Measurements from ENCODE around the gene PDE3B.
A peak's percentile ranks its signal among the peaks of the same experiment; 100 is the strongest.
"Not testable (repeated sequence)": the region's sequence is repeated elsewhere in the genome, so short reads cannot be mapped to it uniquely, and the experiment has no call there.

Gene PDE3B

DNA sequence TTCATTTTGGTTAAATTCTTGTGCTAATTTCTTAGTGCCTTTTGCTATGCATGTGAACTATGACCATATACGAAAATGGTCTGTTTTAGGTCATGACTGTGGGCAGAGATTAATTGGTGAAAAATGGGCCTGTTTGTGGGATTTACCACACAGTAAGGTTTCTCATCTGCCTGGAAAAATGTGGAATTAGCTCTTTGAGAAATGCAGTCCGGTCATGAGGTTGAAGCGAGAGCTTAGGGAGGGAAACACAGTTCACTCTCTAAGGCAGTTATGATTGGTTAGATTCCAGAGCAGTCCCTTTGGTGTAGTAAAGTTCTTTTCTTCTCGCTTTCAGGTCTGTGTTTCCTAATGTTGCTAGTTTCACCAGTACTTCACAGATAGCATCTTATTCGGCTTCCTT, 1.2 kb upstream of the PDE3B start:
- no peak for DNase-seq

DNA sequence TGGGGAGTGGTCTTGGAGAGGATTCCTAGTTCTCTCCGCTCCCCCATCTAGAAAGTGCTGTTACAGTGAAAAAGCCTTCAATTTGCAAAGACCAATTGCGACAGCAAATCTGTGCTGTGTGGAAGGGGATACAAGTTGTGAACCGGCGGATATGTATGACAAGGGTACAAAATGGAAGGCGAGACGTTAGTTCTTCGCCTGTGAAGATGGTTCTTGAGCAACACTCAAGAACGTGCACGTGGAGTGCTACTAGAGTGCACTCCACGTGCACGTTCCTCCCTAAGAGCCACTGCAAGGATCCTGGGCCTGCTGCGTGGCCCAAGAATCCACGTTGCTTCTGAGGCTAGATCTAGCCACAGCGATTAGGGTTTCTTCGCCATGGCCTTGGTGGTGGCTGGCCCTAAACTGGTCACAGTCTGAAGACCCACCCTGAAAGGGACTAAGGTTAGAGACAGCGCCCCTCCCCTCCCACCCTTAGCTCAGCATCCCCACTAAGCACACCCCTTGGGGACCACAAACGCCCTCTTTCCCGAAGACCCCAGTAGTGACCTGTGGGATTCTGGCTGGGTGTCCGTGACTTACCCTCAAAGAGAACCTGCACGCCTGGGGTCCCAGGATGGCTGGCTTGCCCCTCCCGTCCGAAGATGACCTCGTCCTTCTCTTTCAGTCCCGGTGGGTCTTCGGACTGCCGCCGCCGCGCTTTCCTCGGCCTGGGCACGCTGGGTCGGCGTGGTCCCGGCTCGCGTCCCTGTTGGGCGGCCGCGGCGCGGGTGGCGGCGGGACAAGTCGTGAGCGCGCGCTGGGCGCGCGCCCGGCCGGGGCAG, 519 bp upstream of the PDE3B start:
- DNase-seq: peak in 1 of 5 experiments; percentile 56

DNA sequence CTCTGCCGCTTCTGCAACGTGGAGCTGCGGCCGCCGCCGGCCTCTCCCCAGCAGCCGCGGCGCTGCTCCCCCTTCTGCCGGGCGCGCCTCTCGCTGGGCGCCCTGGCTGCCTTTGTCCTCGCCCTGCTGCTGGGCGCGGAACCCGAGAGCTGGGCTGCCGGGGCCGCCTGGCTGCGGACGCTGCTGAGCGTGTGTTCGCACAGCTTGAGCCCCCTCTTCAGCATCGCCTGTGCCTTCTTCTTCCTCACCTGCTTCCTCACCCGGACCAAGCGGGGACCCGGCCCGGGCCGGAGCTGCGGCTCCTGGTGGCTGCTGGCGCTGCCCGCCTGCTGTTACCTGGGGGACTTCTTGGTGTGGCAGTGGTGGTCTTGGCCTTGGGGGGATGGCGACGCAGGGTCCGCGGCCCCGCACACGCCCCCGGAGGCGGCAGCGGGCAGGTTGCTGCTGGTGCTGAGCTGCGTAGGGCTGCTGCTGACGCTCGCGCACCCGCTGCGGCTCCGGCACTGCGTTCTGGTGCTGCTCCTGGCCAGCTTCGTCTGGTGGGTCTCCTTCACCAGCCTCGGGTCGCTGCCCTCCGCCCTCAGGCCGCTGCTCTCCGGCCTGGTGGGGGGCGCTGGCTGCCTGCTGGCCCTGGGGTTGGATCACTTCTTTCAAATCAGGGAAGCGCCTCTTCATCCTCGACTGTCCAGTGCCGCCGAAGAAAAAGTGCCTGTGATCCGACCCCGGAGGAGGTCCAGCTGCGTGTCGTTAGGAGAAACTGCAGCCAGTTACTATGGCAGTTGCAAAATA, 816 bp downstream of the PDE3B start:
- DNase-seq: peak; percentile 10 to 70 (median 32)

DNA sequence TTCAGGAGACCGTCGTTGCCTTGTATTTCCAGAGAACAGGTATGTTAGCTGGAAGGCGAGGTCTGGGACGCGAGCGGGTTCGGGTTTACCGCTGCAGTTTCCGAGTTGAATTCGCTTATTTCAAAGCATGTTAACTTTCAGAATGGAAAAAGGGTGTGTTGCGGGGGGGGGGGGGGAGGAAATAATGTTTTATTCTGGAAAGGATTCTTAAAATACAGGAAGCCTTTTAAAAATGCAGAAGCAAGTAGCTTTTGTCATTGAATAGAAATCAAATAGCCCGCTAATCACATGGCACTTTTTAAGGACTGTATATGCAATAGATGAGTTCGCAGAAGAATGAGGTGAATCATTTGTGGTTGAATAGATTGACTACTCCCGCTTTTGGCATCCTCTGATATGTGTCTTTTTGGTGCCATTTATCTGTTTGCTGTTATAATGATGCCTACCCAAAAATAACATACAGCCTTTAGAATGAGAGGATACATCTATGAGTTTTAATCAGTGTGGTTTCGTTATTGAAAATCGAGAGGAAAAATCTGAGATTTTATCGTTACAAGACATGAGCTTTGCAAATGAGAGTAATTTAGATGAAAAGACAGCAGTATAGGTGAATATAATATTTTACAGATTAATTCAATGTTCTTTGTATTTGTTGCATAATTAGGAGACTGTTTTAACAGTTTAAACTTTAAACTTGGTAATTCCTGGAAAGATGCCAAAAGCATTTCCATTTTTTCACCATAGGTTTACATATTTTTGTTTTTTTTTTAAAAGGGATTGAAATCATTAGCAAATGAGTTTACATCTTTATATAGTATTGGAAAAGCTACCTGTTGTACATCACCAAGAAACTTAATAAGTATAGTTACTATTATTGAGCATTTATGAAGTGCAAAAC, 1.7 kb downstream of the PDE3B start:
- DNase-seq: peak in 1 of 5 experiments; percentile 85

DNA sequence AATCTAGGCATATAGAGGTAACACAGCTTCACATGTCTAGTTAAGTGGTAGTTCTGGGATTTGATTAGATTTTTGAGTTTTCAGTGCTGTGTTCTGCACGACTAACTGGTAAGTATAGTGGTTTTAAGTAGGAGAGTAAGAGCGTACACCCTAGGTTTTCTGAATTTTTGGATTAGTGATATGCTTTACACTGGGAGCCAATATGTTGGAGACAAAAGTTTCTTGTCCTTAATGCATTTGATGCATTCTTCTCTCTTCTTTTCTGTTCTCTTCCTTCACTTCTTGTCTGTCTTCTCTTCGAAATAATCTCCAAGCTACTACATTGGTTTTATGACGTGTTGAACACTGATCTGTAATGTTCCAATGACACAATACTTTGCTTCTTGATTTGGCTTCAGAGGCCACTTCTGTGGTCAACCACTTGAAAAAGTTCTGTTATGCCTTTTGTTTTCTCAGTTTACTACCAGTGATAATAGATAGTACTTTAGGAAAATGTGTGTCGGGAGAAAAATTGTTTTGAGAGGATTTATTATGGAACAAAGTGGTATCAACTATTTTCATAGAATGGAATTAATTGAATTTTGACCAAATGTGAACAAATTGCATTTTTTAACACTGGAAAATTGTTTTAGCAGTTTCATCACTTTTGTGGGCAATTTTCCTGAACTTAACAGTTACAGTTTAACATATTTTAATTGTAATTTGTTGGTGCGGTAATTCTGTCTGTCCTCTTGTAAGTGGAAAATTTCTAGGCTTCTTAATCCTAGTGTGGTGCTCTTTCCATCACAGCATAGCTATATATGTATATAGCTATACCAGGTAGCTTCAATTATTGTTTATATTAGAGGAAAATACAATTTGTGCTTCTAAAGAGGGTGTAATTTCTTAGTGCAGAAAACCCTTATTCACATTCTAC, 2.6 kb downstream of the PDE3B start:
- DNase-seq: peak in 1 of 5 experiments; percentile 85

DNA sequence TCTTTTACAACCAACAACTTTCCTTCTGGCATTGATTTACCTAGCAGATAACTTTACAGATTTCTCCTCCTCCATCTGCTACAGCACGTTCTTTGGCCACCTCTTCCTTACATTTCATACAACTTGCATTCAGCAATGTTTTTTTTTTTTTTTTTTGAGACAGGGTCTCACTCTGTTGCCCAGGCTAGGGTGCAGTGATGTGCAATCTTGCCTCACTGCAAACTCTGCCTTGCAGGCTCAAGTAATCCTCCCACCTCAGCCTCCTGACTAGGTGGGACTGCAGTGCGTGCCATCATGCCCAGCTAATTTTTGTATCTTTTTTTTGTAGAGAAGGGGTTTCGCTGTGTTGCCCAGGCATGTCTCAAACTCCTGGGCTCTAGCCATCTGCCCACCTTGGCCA, 6.5 kb downstream of the PDE3B start:
- no peak for DNase-seq

DNA sequence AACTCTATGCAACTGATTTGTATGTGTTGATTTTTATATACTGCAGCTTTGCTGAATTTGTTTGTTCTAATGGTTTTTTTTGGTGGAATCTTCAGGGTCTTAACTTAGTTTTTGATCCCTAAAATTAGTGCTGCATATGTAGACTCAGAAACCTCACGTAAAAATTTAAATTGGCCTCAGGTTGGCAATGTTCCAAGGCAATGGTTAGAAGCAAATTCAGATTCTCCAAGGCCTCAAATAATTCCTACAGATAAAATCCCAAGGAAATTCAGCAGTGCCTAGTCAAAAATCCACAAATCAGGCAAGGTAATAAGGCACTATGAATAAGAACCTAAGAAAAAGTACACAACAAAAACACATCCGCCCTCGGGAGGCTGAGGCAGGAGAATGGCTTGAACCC, 9.5 kb downstream of the PDE3B start:
- DNase-seq: no peak

DNA sequence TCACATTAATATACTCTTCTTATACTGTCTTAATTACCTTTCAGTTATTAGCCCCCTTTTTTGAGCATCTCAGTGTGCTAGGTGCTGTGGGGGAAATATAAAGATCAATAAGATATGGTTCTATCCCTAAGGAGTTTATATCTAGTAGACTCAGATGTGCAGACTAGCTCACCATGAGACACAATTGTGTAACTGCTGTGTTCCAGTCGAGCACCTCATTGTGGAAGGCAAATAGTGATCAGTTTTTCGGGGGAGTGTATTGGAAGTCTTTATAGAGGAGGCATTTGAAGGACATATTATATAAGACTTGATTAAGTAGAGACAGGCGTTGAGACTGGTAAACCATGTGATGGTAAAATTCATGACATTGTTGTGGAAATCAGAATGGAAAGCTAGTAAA, 11.8 kb downstream of the PDE3B start:
- no peak for DNase-seq

DNA sequence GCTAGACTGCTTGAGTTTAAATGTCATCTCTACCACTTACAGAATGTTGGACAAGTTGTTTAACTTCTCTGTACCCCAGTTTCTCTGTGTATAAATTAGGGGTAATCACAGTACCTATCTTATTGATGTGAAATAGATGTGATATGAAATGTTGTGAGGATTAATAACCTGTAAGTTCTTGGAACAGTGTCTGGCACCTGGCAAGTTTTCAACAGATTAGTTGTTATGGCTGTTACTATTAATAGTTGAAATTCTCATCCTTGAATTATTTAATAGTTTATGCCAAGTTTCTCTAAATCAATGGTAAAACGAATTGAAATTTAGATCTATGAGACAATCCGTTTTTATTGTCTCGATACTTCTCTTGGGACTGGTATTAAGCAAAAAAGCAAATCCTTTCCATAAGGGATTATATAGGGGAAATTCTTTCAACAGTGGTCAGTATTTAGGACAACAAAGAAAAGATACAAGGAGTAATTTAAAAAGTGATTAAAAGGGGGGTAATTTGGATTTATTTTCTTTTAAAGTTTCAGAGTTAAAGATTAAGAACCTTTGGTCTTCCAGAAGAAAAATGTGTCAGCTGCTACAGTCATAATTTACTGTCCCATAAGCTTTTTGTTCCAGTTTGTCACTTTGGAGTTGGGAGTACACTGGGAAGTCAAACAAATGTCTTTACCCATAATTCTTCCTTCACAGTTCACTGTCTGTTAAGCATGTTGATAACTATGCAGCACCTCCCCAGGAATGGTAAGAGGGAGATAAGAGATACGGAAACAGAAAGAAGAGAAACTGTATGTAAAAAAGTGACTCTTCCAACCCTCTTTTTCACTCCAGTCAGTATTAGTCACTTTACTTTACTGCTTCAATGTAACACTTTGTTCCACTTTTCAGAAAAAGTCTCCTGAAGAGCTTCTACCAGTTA, 13.2 kb downstream of the PDE3B start:
- no peak for DNase-seq

DNA sequence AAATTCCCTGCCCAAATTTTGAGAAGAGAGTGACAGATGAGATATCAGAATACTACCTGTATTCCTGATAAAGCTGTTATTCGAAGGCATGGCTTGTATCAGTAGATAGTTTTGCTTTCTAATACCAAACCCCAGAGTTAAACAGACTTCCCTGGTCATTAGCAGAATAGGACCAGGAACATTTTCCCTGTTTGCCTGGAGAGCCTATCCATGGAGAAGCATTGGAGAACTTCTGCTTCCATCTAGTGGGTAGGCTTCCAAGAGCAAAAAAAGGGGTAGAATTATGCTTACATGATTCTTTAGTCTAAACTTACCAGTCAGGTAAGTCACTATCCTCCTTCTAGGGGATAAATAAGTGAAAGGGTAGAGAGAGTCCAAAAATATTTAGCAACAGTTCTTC, 14.2 kb downstream of the PDE3B start:
- no peak for DNase-seq

DNA sequence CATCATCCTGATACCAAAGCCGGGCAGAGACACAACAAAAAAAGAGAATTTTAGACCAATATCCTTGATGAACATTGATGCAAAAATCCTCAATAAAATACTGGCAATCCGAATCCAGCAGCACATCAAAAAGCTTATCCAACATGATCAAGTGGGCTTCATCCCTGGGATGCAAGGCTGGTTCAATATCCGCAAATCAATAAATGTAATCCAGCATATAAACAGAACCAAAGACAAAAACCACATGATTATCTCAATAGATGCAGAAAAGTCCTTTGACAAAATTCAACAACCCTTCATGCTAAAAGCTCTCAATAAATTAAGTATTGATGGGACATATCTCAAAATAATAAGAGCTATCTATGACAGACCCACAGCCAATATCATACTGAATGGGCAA, 21.3 kb downstream of the PDE3B start:
- not testable (repeated sequence) for DNase-seq

DNA sequence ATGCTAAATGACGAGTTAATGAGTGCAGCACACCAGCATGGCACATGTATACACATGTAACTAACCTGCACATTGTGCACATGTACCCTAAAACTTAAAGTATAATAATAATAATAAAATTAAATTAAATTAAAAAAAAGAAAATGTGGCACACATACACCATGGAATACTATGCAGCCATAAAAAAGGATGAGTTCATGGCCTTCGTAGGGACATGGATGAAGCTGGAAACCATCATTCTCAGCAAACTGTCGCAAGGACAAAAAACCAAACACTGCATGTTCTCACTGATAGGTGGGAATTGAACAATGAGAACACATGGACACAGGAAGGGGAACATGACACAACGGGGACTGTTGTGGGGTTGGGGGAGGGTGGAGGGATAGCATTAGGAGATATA, 23.7 kb downstream of the PDE3B start:
- DNase-seq: not testable (repeated sequence)

DNA sequence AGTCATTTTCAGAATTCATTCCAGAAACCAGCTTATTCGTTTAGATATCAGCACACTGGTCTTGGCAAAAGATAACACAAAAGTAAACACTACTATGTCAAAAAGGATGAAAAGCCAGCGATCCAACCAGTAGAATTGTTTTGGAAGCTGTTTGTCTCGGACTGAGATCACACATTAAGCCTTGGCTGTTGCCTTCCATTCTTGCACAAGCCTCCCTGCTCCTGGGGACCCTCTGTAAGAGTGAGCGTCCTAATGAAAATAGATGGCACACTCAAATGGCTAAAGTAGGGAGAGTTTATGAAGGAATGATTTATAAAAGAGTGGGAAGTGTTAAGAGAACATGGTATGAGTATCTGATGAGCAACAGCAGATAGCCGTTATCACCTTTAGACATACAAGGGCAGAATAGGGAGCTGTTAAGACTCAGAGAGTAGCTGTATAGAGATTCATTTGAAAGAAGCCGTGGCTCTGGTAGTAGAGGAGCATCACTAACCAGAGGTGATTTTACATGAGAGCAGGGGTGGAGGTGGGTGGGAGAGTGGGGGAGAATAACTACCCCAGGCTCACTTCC, 25.2 kb downstream of the PDE3B start:
- DNase-seq: no peak

DNA sequence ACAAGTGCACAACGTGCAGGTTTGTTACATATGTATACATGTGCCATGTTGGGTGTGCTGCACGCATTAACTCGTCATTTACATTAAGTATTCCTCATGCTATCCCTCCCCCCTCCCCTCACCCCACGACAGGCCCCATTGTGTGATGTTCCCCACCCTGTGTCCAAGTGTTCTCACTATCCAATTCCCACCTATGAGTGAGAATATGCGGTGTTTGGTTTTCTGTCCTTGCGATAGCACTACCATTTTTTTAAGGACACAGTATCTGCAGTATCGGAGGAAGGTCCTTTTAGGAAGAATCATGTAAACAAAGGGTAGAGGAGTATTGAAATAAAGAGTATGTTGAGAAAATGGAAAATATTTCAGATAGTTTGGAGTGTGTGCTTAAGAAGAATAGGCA, 25.9 kb downstream of the PDE3B start:
- DNase-seq: no peak

DNA sequence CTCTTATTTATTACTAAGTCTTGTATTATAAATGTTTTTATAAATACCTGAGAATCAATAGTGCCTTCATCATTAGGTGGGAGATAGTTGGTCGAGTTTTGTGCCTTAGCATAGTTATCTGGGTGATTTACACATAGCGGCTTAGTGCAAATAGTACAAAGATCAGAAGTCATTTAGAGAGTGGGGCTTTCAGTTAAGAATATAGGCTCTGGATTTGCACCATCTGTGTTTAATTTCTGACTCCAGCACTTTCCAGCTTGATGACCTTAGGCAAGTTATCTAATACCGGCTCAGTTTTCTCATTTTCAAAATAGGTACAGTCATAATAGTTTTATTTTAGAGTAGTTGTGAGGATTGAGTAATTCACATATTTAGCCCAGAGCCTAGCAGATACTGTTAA, 26.4 kb downstream of the PDE3B start:
- DNase-seq: no peak

DNA sequence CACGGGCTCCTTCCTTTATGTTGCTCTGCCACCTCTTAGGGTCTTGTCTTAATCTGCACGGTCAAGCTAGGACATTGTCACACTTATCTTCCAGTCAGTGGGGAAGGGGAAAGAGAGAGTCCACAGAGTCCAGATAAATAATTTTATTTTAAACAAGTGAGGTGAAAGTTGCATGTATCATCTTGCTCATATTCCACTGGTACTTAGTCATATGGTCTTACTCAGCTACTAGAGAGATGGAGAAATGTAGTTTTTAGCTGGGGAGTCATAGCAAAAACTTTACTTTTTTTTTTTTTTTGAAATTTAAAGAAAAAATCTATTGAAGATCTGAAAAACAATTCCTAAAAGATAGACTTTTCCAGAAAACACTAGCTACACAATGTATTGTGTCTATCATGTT, 29.0 kb downstream of the PDE3B start:
- no peak for DNase-seq

DNA sequence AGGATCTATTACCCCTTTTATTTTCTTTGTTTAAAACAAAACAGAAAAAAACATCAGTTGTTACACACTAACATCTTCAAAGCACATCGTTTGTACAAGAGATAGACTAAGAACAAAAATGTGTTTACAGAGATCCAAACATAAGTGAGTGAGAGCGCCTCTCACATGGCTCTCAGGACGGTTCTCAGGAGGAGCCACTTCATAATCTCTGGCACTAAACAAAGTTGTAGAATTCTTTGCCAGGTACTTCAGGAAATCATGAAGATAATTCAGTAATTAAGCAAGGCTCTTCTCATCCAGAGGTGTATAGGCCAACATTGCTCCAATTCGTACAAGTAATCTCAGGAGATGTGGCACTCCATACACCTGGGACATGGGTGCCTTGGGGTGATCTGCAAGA, 29.8 kb downstream of the PDE3B start:
- no peak for DNase-seq

DNA sequence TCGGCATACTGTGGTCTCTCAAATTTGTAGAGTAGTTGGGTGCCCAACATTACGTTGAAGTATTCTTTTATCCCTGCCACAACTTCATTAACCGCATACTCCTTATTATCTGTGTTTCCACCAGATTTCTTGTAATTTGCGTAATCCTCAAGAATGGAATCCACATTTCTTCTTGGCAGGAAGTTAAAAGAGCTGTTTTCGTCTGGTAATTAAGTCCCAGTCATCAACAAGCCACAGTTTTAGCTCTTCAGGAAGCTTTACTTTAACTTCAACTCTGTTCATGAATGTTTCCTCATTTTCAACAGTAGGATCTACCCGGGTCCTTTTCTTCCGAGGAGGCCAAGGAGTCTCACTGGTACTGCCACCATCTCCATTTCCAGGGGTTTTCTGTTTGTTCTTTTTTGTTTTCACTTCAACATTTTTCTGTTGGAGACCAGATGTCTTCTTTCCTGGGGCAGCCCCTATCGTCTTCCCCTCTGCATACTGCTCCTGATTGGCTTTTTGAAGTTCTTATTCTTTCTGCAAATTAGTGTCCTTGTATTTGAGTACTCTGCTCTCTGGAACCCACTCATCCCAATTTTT, 30.3 kb downstream of the PDE3B start:
- no peak for DNase-seq

DNA sequence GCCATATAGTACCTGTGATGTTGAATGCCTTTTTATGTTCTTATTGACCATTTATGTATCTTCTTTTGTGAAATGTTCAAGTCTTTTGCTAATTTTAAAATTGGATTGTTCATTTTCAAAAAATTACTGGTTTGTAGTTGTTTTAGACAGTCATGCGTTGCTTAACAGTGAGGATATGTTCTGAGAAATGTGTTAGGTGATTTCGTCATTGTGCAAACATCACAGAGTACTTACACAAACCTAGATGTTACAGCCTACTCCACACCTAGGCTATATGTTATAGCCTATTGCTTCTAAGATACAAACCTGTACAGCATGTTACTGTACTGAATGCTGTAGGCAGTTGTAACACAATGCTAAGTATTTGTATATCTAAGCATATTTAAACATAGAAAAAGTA, 32.5 kb downstream of the PDE3B start:
- no peak for DNase-seq

DNA sequence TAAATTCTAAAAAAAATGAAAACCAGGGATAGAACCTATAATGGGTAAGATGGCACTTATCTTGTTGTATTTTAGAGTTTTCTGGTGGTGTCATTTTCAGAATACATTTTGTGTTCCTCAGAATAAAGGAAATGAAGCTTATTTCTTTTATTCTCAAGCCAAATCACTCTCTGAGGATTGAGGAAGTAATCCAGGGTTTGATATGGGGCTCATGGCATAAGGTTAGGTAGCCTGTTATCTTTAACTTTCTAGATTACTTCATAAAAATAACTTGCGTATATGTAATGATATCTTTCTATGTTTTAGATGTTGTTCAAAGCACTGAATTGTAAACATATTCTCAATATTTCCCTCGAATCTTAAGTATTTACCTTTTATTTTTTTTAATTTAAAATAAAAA, 33.5 kb downstream of the PDE3B start:
- no peak for DNase-seq
